Left ventricle myocardium inferior (tissue), 1 donor: ENCODE measurements around the gene CKS1B. TPM values are rescaled to one million over a fixed set of nuclear protein-coding genes. Genes with fewer than 3 reads are reported as not detected.

Experiments used
- DNase-seq: peaks from one replicate; pipeline ENCODE4 v3.0.0-alpha.2; 2020
- H3K27ac ChIP-seq: fragments of 200-600 bp; replicated peaks from 2 replicates; pipeline ENCODE4 v1.8.0; 2021
- H3K27me3 ChIP-seq: fragments of 200-600 bp; 2 replicates; pipeline ENCODE4 v1.8.0; 2021; ENCODE audit warnings: low read depth
- H3K36me3 ChIP-seq: fragments of 200-600 bp; 2 replicates; pipeline ENCODE4 v1.8.0; 2021
- H3K4me1 ChIP-seq: fragments of 200-600 bp; 2 replicates; pipeline ENCODE4 v1.8.0; 2021
- H3K4me3 ChIP-seq: fragments of 200-600 bp; 2 replicates; pipeline ENCODE4 v1.8.0; 2021; ENCODE audit warnings: mild to moderate bottlenecking, moderate library complexity
- H3K9me3 ChIP-seq: fragments of 200-600 bp; replicated peaks from 2 replicates; pipeline ENCODE4 v1.8.0; 2021
- intact Hi-C: fragments of 100-400 bp; cut with micrococcal nuclease; formaldehyde crosslinking; loops from one replicate; pipeline ENCODE4 v1.11.0; 2022
- microRNA-seq: library from miRNA; unstranded; fragments of <30 nt; microRNA quantifications from one replicate; pipeline ENCODE4 v1.2.0, GENCODE V29; 2020
- total RNA-seq: library from RNA; stranded (reverse); fragmentation: NEBNext Ultra II Directional; extraction: Animal tissue kit (Norgen Biotek cat#: 25700); gene quantifications from one replicate; pipeline ENCODE4 v1.2.1, GENCODE V29; 2021
- TF ChIP-seq, protein P1 (sequence below): fragments of 200-600 bp; IDR thresholded peaks from 2 replicates; pipeline ENCODE4 v1.8.0; 2021; ENCODE audit warnings: antibody characterized with exemption, mild to moderate bottlenecking, borderline replicate concordance
- donor health status: DM: no; HTN: yes; CAD: no; lungs with severe emphysema.

Gene CKS1B
- total RNA-seq, 1 donor from 2014 or later, result 17.8 TPM

DNA sequence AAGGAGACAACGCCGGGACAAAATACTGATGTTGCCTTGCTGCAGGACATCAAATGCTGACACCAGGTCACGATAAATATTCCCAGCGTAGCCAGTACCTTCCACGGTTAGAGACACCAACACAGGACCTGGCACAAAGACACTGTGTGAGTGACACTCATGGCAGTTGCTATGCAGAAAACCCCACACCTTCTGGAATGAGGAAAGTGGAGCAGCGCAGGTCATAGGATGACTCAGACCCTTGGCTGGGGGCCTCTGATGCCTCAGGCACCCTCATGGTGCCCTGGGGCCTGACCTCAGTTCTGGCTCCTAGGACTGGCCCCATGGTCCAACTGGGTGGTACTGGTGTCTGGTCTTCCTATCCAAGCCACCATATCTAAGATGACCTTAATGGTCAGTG is 52.1 kb downstream of the CKS1B start:
- H3K4me1 ChIP-seq, result peaks cover 8% of the 10 kb centered on the region
- TF ChIP-seq, protein P1, sequence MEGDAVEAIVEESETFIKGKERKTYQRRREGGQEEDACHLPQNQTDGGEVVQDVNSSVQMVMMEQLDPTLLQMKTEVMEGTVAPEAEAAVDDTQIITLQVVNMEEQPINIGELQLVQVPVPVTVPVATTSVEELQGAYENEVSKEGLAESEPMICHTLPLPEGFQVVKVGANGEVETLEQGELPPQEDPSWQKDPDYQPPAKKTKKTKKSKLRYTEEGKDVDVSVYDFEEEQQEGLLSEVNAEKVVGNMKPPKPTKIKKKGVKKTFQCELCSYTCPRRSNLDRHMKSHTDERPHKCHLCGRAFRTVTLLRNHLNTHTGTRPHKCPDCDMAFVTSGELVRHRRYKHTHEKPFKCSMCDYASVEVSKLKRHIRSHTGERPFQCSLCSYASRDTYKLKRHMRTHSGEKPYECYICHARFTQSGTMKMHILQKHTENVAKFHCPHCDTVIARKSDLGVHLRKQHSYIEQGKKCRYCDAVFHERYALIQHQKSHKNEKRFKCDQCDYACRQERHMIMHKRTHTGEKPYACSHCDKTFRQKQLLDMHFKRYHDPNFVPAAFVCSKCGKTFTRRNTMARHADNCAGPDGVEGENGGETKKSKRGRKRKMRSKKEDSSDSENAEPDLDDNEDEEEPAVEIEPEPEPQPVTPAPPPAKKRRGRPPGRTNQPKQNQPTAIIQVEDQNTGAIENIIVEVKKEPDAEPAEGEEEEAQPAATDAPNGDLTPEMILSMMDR, result no peak

More for the DNA sequence above, 52.1 kb downstream of the CKS1B start:
- Histone ChIP-seq H3K27ac (no peak overlapping the region), H3K27me3 (no peaks in the 10 kb centered on the region), H3K36me3 (no peaks in the 10 kb centered on the region), H3K9me3 (no peaks in the 10 kb centered on the region), H3K4me3 (no peak overlapping the region)
- intact Hi-C loops, result no loop called here
- DNase-seq, result no peak

Small RNAs within 50 kb of the gene (microRNA-seq; reads per million reads assigned to microRNA genes)
- not detected for gene MIR4258

Other genes with a start within 250 kb of the CKS1B start
- gene KCNN3, start 104.4 kb upstream of the CKS1B start, total RNA-seq, result 4.8 TPM
- 46.5 TPM for gene PMVK, start 38.0 kb upstream of the CKS1B start, total RNA-seq
- 52.3 TPM for gene PBXIP1, start 18.6 kb upstream of the CKS1B start, total RNA-seq
- gene PYGO2, start 12.9 kb upstream of the CKS1B start, total RNA-seq, result 12.9 TPM
- 43.0 TPM for gene SHC1, start 3.9 kb upstream of the CKS1B start, total RNA-seq
- gene FLAD1, start 8.7 kb downstream of the CKS1B start, total RNA-seq, result 30.1 TPM
- not detected for gene LENEP, start 18.9 kb downstream of the CKS1B start, total RNA-seq
- 42.8 TPM for gene ZBTB7B, start 28.1 kb downstream of the CKS1B start, total RNA-seq
- gene DCST2, start 59.1 kb downstream of the CKS1B start, total RNA-seq, result not detected
- not detected for gene DCST1, start 59.1 kb downstream of the CKS1B start, total RNA-seq
- 82.1 TPM for gene ADAM15, start 76.6 kb downstream of the CKS1B start, total RNA-seq
- 1.7 TPM for gene EFNA4, start 89.1 kb downstream of the CKS1B start, total RNA-seq
- gene EFNA3, start 104.2 kb downstream of the CKS1B start, total RNA-seq, result 0.71 TPM
- 42.9 TPM for gene EFNA1, start 153.2 kb downstream of the CKS1B start, total RNA-seq
- 8.2 TPM for gene SLC50A1, start 161.2 kb downstream of the CKS1B start, total RNA-seq
- 54.5 TPM for gene DPM3, start 165.8 kb downstream of the CKS1B start, total RNA-seq
- 113 TPM for gene KRTCAP2, start 198.6 kb downstream of the CKS1B start, total RNA-seq
- 0.11 TPM for gene TRIM46, start 199.2 kb downstream of the CKS1B start, total RNA-seq
- 7.2 TPM for gene THBS3, start 233.2 kb downstream of the CKS1B start, total RNA-seq
- 18.0 TPM for gene MTX1, start 234.0 kb downstream of the CKS1B start, total RNA-seq